Endodermal cell (in vitro differentiated cells): ENCODE results near the gene CHMP4A. TPM values are rescaled to one million over a fixed set of nuclear protein-coding genes. Genes with fewer than 3 reads are reported as not detected.
"Not testable (repeated sequence)": the region's sequence is repeated elsewhere in the genome, so short reads cannot be mapped to it uniquely, and the experiment has no call there.

Source experiments
- DNase-seq: peaks from one replicate; pipeline ENCODE4 v3.0.0-alpha.2; 2017
- H3K27ac ChIP-seq: 2 replicates; pipeline ENCODE4 v1.5.1; 2013; ENCODE audit warnings: mild to moderate bottlenecking, low read depth, low read length, moderate library complexity
- H3K27me3 ChIP-seq: 2 replicates; pipeline ENCODE4 v1.6.1; 2013; ENCODE audit warnings: mild to moderate bottlenecking, low read length, moderate library complexity; ENCODE audit not compliant: insufficient read depth, control insufficient read depth, poor library complexity, severe bottlenecking
- H3K36me3 ChIP-seq: 2 replicates; pipeline ENCODE4 v1.7.0; 2013; ENCODE audit warnings: mild to moderate bottlenecking, low read length, moderate library complexity; ENCODE audit not compliant: control insufficient read depth, insufficient read depth
- H3K4me1 ChIP-seq: one replicate; pipeline ENCODE4 v1.7.0; 2013; ENCODE audit warnings: low read length; ENCODE audit not compliant: control insufficient read depth, insufficient read depth
- H3K4me3 ChIP-seq: 2 replicates; pipeline ENCODE4 v1.5.1; 2013; ENCODE audit warnings: mild to moderate bottlenecking, low read length, moderate library complexity
- H3K9ac ChIP-seq: 2 replicates; pipeline ENCODE4 v1.6.1; 2013; ENCODE audit warnings: mild to moderate bottlenecking, low read length, moderate library complexity; ENCODE audit not compliant: poor library complexity, severe bottlenecking; ENCODE audit errors: extremely low read depth
- H3K9me3 ChIP-seq: 2 replicates; pipeline ENCODE4 v1.6.1; 2013; ENCODE audit warnings: mild to moderate bottlenecking, low read length, moderate library complexity; ENCODE audit not compliant: control insufficient read depth
- H3K27ac Mint-ChIP-seq: 2 replicates; pipeline ENCODE4 v1.8.0; 2020; ENCODE audit warnings: mixed read lengths
- H3K27me3 Mint-ChIP-seq: 2 replicates; pipeline ENCODE4 v1.8.0; 2021; ENCODE audit warnings: mild to moderate bottlenecking, mixed read lengths; ENCODE audit not compliant: insufficient read depth
- H3K36me3 Mint-ChIP-seq: 2 replicates; pipeline ENCODE4 v1.8.0; 2020; ENCODE audit warnings: low read depth, mixed read lengths
- H3K4me1 Mint-ChIP-seq: 2 replicates; pipeline ENCODE4 v1.8.0; 2020; ENCODE audit warnings: mixed read lengths
- H3K4me3 Mint-ChIP-seq: 2 replicates; pipeline ENCODE4 v1.8.0; 2020; ENCODE audit warnings: mild to moderate bottlenecking, moderate library complexity, mixed read lengths
- H3K9me3 Mint-ChIP-seq: 2 replicates; pipeline ENCODE4 v1.8.0; 2020; ENCODE audit warnings: mild to moderate bottlenecking, mixed read lengths
- CTCF ChIP-seq: fragments of 200-600 bp; sonication (generic); conservative IDR thresholded peaks from 2 replicates; pipeline ENCODE4 v1.5.0; 2021; ENCODE audit warnings: antibody characterized with exemption, mild to moderate bottlenecking
- WGBS, 2 experiments: methylation state at CpG; one replicate each; pipeline versions ENCODE4 v1.1.5 to v1.1.7; 2013; ENCODE audit warnings: missing lambda C conversion rate in 2 of 2, mixed read lengths in 1 of 2; ENCODE audit not compliant: insufficient coverage in 1 of 2, insufficient read length in 1 of 2; 5-methylcytosine and 5-hydroxymethylcytosine counted together
- total RNA-seq, 2 donors: library from RNA; stranded (reverse); fragmentation: NEBNext Ultra II Directional in 1 of 2; extraction: Animal tissue kit (Norgen Biotek cat#: 25700) in 1 of 2; gene quantifications; 2 replicates in 1 of 2; 3 replicates in 1 of 2; pipeline ENCODE4 v1.2.1, GENCODE V29; 2021

The CHMP4A gene
- total RNA-seq, 2 donors from 2014 or later = 38.8 to 44.3 TPM

DNA sequence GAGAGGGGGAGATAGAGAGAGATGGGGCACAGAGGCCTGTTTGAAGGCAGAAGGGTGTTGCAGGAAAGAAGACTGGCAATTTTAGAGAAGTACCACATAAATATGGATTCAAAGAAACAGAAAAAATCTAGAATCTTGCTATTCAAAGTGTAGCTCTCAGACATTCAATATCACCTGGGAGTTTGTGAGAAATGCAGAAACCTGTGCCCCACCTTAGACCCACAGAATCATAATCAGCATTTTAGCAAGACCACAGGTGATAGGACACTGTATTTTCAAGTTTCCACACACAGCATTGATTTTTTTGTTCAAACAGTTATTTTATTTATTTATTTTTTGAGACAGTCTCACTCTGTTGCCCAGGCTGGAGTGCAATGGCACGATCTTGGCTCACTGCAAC is 15.6 kb upstream of the CHMP4A start:
- Mint-ChIP-seq H3K27me3 (no peaks in the 10 kb centered on the region), H3K27ac (no peak overlapping the region)
- no peaks in the 10 kb centered on the region for H3K27me3 ChIP-seq

GRCh38 chr14:24226473-24226872 is 13.2 kb upstream of the CHMP4A start:
- H3K9ac ChIP-seq = no peak overlapping the region
- peaks cover 33% of the 10 kb centered on the region for H3K36me3 ChIP-seq
- no peak for TF ChIP-seq CTCF
- WGBS, 2 experiments = 100% methylated on average over 1 of the region's 1 CpG; no CpG with 5 or more reads in 1 of the 2 experiments
- H3K9me3 Mint-ChIP-seq = no peaks in the 10 kb centered on the region
- no peaks in the 10 kb centered on the region for H3K9me3 ChIP-seq
- H3K27ac ChIP-seq = no peak overlapping the region
- H3K4me3 ChIP-seq = no peak overlapping the region
- H3K36me3 Mint-ChIP-seq = peaks cover 26% of the 10 kb centered on the region
- no peaks in the 10 kb centered on the region for H3K27me3 ChIP-seq
- no peak overlapping the region for H3K27ac Mint-ChIP-seq
- H3K4me1 ChIP-seq = no peaks in the 10 kb centered on the region
- no peaks in the 10 kb centered on the region for H3K27me3 Mint-ChIP-seq
- H3K4me3 Mint-ChIP-seq = no peak overlapping the region
- no peak for DNase-seq
- peaks cover 7% of the 10 kb centered on the region for H3K4me1 Mint-ChIP-seq

More for the DNA sequence above, 15.6 kb upstream of the CHMP4A start:
- H3K4me1 ChIP-seq = peaks cover 8% of the 10 kb centered on the region
- H3K9ac ChIP-seq = no peak overlapping the region
- peaks cover 17% of the 10 kb centered on the region for H3K4me1 Mint-ChIP-seq
- peaks cover 33% of the 10 kb centered on the region for H3K36me3 ChIP-seq
- no peak overlapping the region for H3K4me3 ChIP-seq
- no peak for TF ChIP-seq CTCF
- H3K4me3 Mint-ChIP-seq = no peak overlapping the region
- peaks cover 27% of the 10 kb centered on the region for H3K36me3 Mint-ChIP-seq
- 0% methylated on average over 1 of the region's 1 CpG; no CpG with 5 or more reads in 1 of the 2 experiments for WGBS, 2 experiments
- H3K9me3 Mint-ChIP-seq = no peaks in the 10 kb centered on the region
- no peak overlapping the region for H3K27ac ChIP-seq
- H3K9me3 ChIP-seq = no peaks in the 10 kb centered on the region
- DNase-seq = no peak

GRCh38 chr14:24224618-24225071 is 11.4 kb upstream of the CHMP4A start:
- TF ChIP-seq CTCF = no peak
- no peak overlapping the region for H3K27ac Mint-ChIP-seq
- Histone ChIP-seq H3K27me3 (no peaks in the 10 kb centered on the region), H3K9ac (no peak overlapping the region), H3K9me3 (no peaks in the 10 kb centered on the region), H3K27ac (no peak overlapping the region), H3K4me3 (no peak overlapping the region), H3K36me3 (peaks cover 31% of the 10 kb centered on the region), H3K4me1 (no peaks in the 10 kb centered on the region)
- no peaks in the 10 kb centered on the region for H3K4me1 Mint-ChIP-seq
- 91 to 96% methylated on average over 7 of the region's 7 CpGs for WGBS, 2 experiments
- no peaks in the 10 kb centered on the region for H3K9me3 Mint-ChIP-seq
- no peaks in the 10 kb centered on the region for H3K27me3 Mint-ChIP-seq
- H3K4me3 Mint-ChIP-seq = no peak overlapping the region
- H3K36me3 Mint-ChIP-seq = peaks cover 26% of the 10 kb centered on the region
- no peak for DNase-seq

GRCh38 chr14:24222987-24223386 is 9.7 kb upstream of the CHMP4A start:
- not testable (repeated sequence) for H3K27me3 ChIP-seq, H3K27ac ChIP-seq, DNase-seq, H3K4me1 ChIP-seq, H3K9ac ChIP-seq, H3K9me3 Mint-ChIP-seq, H3K9me3 ChIP-seq, H3K4me1 Mint-ChIP-seq, H3K27me3 Mint-ChIP-seq, H3K4me3 ChIP-seq, H3K4me3 Mint-ChIP-seq, H3K27ac Mint-ChIP-seq
- peaks cover 20% of the 10 kb centered on the region for H3K36me3 Mint-ChIP-seq
- H3K36me3 ChIP-seq = peaks cover 26% of the 10 kb centered on the region
- WGBS, 2 experiments = 96% methylated on average over 4 of the region's 4 CpGs; no CpG with 5 or more reads in 1 of the 2 experiments
